ENCODE data around the gene BIK. TPM values are rescaled to one million over a fixed set of nuclear protein-coding genes. Genes with fewer than 3 reads are reported as not detected.
A peak's percentile ranks its signal among the peaks of the same experiment; 100 is the strongest.
"Not testable (repeated sequence)": the region's sequence is repeated elsewhere in the genome, so short reads cannot be mapped to it uniquely, and the experiment has no call there.

Gene BIK
- polyA plus RNA-seq, 4 donors, result 1.1 to 1.8 (median 1.2) TPM

DNA sequence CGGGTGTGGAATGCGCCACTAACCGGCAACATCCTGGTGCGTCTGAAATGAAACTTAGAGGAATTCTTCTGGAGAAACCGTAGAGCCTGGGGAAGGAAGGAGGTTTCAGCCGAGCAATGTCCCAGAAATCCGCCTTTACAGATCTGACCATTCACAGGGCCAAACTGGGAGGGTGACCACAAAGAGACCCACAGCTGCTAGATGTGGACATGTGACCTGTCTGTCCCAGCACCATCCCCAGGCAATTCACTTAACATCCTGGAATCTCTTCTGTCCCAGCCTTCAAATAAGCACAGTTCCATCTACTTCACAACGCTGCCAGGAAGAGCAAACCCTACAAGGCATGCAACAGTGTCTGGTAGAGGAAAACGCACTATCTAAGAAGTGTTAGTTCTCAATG lies 22.9 kb downstream of the BIK start:
- no peak for DNase-seq (ENCODE audit: low read depth in 4 of 4, low spot score in 3 of 4)

DNA sequence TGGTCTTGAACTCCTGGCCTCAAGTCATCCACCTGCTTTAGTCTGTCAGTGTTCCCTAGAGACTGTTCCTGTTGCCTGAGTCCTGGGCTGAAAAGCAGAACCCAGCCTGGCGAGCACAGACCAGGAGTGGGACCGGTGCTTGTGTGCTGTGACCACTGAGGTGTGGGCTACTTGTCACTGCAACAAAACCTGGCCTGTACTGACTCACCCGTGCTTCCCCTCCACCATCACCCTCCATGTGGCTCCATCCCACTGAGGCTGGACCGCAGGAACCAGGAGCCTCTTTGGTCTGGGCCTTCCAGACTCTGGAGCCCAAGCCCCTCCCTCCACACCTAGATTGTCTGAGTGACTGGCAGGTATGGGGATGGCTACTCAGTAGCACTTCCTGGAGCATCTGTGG lies 24.0 kb downstream of the BIK start:
- DNase-seq (ENCODE audit: low read depth in 4 of 4, low spot score in 3 of 4), result no peak

DNA sequence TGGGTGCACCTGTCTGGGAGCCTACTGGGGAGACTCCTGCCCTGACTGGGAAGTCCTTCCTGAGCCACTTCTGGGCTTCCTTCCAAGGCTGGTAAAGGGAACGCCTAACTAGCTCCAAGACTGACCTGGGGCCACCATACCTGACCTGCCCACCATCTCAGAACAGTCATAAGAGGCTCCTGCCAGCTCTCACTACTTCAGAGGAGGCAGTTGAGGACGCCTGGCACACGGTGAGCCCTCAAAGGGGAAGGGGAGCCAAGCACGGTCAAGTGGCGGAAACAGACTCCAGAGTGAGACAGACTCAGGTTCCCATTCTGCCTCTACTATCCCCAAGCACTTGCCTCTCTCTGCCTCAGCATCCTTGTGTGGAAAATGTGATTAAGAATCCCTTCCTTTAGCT lies 25.0 kb downstream of the BIK start:
- no peak for DNase-seq (ENCODE audit: low read depth in 4 of 4, low spot score in 3 of 4)

DNA sequence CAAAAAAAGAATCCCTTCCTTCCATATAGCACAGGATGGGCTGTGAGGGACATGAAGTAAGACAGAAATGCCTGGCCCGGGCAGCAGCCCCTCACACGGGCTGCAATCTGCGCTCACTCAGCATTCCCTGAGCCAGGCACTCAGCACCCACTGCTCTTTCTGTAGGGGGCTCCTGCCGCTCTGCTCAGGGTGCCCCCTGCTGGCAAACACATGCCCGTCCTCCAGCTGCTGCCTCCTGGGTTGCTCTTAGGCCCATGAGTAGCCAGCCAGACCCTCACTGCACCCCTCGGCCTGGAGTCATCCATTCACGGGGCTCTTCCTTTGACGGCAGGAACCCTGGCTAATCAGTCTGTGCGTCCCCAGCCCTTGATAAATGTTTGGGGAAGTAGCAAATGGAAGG lies 25.7 kb downstream of the BIK start:
- DNase-seq (ENCODE audit: low read depth in 4 of 4, low spot score in 3 of 4), result no peak

DNA sequence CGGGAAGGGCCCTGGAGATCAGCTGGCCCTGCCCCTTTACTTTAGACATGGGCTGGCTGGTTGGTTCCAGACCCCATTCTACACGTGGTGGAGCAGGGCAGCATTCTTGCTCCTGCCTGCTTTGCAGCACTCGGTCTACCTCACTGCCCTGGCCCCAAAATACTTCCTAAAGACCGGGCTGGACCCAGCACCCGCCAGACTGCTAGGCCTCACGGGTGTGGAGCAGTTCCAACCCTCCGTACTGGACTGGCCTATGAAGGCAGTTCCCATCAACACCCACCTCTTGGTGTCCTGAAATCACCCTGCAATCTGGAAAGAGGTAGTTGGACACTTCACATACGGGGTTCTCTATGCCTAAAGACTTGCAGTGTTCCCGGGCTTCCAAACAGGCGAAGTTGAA lies 26.3 kb downstream of the BIK start:
- DNase-seq (ENCODE audit: low read depth in 4 of 4, low spot score in 3 of 4), result no peak

DNA sequence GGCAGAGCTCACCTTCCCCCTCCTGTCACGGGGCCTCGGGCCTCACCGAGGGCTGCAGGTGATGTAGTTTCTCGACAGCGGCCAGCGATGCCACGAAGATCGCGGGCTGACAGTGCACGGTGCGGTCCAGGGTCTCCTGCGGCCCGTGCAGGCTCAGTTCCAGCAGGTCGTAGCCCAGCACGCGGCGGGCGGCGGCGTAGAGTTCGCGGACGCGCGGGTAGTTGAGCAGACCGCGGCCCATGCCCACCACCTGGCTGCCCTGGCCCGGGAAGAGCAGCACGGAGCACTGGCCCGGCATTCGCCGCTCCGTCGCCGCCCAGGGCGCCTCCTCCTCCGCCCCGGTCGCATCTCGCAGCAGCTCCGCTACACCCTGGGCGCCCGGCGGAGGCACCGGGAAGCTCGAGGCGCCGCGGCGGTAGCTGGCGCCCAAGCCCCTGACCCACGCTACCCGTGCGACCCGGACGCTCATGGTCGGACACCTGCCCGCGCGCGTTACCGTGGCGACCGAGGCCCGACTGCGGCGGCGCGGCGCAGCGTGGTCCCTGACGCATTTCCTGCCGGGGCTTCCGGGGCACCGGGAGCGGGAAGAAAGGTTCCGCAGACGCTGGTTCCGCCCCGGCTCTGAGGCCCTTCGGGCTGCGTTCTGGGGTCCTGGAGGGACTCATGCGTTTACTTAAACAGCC lies 32.5 kb downstream of the BIK start, which contains the start of gene MCAT:
TSS of gene MCAT (minus strand) at position 519 of the 683 bp plus-strand sequence. CDS start at position 469, 50 bp downstream.
- DNase-seq (ENCODE audit: low read depth in 4 of 4, low spot score in 3 of 4), result peak; percentile 63 to 68 (median 67)

DNA sequence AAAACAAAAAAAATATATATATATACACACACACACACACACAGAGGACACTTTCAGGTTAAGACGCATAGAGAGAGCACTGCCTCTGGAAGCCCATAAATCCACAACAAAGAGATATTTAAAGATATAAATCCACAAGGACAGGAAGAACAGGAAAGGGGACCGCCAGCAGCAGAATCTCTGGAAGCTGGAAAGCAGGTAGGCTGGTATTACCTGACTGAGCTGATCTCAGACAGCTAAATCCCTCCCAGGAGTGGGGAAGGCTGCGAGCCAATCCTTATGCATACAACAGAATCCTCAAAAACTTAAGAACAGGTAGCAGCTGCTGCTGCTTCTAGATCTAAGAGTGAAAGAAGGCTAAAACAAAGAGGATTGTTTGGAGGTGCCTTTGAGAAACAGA lies 34.4 kb downstream of the BIK start:
- no peak for DNase-seq (ENCODE audit: low read depth in 4 of 4, low spot score in 3 of 4)

DNA sequence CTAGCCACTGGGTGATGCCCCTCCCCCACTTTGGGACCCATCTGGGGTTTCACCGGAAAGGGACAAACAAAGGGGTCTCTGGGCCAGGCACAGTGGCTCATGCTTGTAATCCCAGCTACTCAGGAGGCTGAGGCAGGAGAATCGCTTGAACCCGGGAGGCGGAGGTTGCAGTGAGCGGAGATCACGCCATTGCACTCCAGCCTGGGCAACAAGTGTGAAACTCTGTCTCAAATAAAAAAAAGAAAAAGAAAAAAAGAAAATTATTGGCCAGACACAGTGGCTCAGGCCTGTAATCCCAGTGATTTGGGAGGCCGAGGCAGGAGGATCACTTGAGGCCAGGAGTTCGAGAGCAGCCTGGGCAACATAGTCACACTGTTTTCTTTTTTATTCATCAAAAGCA lies 34.8 kb downstream of the BIK start:
- not testable (repeated sequence) for DNase-seq (ENCODE audit: low read depth in 4 of 4, low spot score in 3 of 4)

DNA sequence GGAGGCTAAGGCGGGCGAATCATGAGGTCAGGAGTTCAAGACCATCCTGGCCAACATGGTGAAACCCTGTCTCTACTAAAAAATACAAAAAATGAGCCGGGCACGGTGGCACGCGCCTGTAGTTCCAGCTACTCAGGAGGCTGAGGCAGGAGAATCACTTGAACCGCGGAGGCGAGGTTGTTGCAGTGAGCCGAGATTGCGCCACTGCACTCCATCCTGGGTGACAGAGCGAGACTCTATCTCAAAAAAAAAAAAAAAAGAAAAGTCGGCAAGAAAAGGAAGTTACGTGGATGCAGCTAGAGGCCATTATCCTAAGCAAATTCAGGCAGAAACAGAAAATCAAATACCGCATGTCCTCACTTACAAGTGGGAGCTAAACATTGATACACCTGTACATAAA lies 35.8 kb downstream of the BIK start:
- not testable (repeated sequence) for DNase-seq (ENCODE audit: low read depth in 4 of 4, low spot score in 3 of 4)

DNA sequence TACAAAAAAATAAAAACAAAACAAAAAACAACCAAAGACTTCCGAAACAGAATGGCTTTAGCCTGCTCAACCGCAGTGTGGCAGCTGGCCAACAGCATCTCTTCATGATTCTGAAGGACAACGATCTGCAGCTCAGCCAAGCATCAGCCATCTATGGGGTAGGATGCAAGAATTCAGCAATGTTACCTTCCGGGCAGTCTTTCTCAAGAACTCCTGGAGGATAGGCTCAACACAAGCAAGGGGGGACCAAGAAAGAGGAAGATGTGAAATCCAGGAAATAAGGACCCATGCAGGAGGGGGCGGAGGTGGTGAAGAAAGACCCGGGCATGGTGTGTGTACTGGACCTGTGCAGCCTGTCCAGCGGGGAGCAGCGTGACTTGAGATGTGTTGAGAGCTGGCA lies 37.3 kb downstream of the BIK start:
- no peak for DNase-seq (ENCODE audit: low read depth in 4 of 4, low spot score in 3 of 4)

DNA sequence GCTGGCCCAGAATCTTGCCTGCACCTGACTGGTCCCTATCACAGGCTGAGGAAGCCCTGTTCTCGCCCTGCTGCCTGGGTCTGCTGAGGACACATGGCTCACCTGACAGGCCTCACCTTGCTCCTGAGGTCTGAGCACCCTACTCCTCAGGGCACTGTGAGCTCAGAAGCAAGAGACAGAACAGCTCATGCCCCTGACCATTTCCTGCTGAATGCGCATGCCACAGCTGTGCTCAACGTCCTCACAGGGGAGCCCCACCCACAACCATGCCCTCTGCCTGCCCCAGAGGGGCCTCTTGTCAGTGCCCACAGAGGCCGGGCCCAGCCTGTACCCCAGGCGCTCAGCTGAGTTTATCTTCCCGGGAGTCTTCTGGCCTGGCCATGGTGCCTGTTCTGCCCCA lies 38.0 kb downstream of the BIK start:
- DNase-seq (ENCODE audit: low read depth in 4 of 4, low spot score in 3 of 4), result no peak

DNA sequence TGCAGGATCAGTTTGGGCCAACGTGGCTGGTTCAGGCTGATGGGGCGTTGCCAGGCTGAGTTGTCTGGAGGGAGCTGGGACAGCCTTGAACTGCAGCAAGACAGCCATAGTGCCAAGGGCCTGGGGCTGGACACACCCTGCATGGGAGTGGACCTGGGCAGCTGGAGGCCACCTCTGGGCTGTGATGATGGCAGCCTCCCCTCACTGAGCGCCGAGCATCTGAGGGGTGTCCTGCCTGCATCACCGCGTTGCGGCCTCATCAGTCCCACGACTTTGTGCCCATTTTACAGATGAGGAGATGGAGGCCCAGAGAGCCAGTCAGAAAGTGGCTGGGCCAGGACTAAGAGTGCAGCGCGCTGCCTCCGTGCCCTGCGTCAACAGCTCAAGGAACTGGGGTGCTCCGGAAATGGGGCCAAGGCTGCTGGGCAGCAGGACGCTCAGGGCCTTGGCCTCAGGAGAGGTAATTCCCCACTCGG lies 40.2 kb downstream of the BIK start:
- DNase-seq (ENCODE audit: low read depth in 4 of 4, low spot score in 3 of 4), result no peak

DNA sequence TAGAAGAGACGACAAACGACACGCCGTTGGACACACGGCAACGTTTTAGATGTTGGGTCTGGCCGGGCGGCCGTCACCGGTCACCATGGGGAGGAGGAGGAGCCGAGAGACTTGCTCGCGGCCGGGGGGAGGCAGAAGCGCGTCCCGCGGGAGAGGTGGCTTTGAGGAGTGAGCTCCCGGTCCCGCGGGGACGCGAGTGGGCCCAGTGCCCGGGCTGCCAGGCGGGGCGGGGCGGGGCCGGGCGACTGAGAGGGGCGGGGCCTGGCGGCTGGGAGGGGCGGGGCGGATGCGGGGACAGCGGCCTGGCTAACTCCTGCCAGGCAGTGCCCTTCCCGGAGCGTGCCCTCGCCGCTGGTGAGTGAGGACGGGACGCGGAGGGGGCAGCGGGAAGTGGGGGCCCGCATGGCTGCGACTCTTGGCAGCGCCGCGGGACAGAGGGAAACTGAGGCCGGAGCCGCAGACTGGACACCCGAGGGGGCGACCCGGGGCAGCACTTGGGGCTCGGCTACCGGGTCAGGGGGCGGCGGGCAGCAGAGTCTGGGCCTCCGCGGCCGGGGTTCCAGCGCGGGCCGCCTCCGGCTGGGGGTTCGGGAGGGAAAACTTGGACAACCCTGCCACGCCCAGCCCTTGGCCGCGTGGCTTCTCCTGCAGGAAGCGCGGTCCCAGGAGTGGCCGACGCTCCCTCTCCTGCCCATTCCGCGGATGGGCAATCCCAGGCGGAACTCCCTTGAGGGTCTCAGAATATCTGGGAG lies 40.9 kb downstream of the BIK start, which contains the start of gene TSPO:
TSS of gene TSPO (plus strand) at position 309 of the 752 bp plus-strand sequence. CDS start 7,680 bp downstream, outside the sequence.
- DNase-seq (ENCODE audit: low read depth in 4 of 4, low spot score in 3 of 4), result no peak

DNA sequence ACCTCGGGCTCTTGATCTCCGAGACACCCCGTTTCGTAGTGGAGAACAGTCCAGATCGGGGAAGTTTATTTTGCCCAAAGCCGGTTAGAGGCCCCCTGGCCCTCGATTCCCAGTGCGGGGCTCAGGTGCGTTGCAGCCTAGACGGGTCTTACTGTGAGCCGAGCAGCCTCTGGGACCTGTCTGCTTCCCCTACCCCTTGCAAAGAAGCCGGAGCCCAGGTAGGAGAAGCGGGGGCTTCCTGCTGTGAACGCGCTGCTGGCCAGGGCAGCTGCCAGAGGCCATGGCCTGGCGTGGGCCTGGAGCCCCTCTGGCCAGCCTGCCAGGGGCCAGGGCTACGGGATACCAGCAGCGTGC lies 41.4 kb downstream of the BIK start:
- DNase-seq (ENCODE audit: low read depth in 4 of 4, low spot score in 3 of 4), result no peak

DNA sequence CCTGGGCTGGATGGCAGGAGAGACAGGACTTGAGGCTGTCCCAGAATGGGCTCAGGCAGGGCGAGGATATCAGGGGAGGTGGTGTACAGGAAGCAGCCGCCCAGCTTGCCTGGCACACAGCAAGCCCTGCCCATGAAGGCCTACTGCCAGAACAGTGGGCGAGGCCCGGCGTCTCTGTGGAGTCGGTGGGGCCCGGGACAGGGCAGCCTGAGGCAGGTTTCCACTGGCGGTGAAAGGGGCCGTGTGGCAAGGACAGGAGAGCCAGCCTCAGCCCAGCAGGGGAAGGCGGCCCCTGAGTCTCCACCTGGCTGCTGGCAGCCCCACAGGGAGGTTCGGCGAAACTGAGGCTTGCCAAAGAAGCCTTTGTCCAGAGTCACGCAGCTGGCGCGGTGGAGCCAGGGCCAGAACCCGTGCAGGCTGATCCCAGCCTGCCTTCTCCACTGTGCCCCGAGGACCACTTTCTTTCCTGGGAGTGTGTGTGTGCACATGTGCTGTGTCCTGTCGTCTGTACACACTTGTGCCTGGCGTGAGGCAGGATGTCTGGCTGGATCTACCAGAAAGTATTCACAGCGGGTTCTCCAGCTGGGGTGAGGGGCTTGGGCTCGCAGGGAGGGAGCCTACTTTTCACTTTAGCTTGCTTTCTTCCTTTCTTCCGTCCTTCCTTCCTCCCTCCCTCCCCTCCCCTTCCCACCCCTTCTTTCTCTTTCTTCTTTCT lies 42.0 kb downstream of the BIK start:
- DNase-seq (ENCODE audit: low read depth in 4 of 4, low spot score in 3 of 4), result no peak

DNA sequence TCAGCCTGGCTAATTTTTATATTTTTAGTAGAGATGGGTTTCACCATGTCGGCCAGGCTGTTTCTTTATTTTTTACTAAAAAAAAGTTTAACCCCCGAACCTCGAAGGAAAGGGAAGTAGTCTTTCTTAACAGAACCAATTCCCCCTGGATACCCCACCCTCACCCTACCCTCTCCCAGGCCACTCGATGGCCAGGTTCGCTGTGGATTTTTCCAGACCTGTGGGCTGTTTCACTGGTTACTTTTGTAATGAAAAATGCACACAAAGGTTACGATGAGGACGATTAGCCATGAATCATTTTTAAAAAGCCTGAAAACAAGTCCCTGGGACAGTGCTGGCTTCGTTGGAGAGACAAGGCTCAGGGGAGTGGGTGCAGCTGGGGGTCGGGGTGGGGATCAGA lies 43.3 kb downstream of the BIK start:
- no peak for DNase-seq (ENCODE audit: low read depth in 4 of 4, low spot score in 3 of 4)

DNA sequence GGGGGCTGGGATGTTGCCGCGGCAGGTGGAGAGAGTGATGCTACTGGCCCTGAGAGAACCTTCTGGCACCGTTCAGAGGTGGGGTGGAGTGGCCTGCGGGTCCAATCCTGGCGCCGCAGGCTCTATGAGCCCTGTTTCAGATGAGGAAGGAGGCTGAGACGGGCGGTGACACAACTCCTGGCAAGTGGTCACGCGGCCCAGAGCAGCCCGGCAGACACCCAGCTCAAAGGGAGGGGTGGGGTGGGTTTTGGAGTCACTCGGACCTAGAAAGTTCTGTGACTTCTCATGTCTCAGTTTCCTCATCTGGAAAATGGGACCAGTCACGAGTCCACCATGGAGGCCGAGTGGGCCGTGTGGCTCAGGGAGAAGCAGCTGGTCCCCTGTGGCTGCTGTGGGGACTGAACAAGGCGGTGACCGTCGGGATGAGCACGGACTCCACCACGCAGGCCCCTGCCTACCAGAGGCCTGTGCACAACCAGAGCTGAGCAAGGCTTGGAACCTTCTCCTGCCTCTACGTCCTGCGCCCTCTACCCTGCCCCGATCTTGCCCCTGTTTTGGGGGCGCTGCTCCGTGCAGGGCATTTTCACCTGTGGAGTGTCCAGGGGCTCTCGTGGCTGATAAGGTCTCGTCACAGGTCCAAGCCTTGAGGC lies 44.5 kb downstream of the BIK start:
- no peak for DNase-seq (ENCODE audit: low read depth in 4 of 4, low spot score in 3 of 4)

DNA sequence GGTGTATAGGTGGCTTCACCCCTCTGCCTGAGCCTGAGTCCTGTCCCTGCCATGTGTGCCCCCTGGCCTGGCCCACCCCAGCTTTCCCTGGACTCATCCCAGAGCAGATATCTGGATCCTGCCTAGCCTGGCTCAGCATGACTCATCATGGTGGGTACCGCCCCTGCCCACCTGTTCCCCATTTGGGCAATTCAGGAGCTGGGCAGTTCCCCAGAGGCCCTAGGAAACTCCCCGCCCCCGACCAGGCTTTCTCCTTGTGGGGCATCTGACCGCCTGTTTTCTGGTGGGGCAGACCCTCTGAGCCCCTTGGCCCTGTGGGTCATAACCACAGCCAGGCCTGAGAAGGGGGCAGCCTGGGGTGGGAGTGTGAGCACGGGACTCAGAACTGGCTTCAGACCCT lies 45.2 kb downstream of the BIK start:
- no peak for DNase-seq (ENCODE audit: low read depth in 4 of 4, low spot score in 3 of 4)

DNA sequence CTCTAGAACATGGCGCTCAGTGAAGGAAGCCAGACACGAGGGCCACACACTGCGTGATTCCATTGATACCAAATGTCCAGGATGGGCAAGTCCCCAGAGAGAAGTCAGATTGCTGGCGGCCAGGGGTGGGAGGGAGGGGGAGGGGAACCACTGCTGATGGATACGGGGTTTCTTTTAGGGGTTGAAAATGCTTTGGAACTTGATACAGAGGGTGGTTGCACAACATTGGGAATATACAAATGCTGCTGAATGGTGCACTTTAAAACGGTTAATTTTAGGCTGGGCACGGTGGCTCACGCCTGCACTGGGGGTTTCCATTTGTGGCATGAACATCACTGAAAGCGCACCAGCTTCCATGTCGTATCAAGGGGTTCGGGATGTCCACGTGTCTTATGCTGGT lies 45.9 kb downstream of the BIK start:
- no peak for DNase-seq (ENCODE audit: low read depth in 4 of 4, low spot score in 3 of 4)

DNA sequence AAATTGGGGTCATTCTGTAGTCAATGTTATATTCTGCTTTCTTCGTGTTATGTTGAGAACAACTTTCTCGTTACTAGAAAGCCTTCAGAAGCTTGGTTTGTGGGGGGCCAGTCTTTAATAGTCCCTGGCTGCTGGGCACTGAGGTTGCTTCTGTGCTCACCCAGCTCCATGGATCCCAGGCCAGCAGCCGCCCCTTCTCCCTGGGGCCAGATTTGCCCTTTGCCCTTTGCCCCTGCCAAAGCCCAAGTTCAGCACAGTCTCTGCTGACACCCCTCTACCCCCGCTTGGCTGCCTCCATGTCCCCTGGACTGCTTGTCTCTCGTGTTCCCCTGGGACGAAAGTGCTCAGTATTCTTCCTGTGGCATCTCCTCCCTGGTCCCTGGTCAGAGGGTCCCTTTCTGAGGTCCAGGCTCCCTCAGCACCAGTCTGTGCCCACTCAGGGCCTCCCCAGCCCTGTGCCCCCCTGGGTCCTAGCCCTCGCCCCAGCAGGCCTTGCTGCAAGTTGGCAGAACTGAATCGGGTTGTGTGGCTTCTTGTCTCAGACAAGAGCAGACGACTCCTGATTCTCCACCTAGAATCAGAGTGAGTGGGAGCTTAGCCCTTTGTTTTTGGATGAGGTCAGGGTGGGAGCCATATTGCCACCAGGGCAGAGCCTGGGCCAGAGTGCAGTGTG lies 47.5 kb downstream of the BIK start:
- no peak for DNase-seq (ENCODE audit: low read depth in 4 of 4, low spot score in 3 of 4)
